GM10266 (cell line): ENCODE measurements around the gene TTLL6.
"Not testable (repeated sequence)": the region's sequence is repeated elsewhere in the genome, so short reads cannot be mapped to it uniquely, and the experiment has no call there.

ENCODE experiments used
- DNase-seq: peaks from one replicate; pipeline ENCODE4 v3.0.0; 2012; ENCODE audit errors: extremely low spot score
- TF ChIP-seq, protein P1 (sequence below): IDR thresholded peaks from 2 replicates; pipeline ENCODE4 v1.5.1; 2012; ENCODE audit warnings: mild to moderate bottlenecking, low read depth; ENCODE audit not compliant: control insufficient read depth, insufficient read depth; ENCODE audit errors: missing control alignments

TTLL6 gene

DNA sequence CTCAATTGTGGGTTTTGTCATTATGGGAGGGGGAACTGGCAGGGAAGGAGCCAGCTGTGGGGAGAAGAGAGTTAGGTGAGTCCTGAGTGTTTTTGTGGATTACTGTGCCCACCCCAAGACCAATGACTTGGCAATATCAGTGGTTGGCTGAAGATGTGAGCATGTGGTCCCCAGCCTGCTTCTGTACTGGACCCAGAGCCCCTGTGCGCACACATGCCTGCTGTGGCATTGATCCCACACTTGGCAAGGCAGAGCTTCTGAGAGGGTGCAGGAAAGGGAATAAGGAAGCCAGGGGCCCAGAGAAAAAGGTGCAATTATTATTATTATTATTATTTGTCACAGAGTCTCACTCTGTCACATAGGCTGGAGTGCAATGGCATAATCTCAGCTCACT is 96.0 kb downstream of the TTLL6 start:
- no peak for DNase-seq
- TF ChIP-seq, protein P1, sequence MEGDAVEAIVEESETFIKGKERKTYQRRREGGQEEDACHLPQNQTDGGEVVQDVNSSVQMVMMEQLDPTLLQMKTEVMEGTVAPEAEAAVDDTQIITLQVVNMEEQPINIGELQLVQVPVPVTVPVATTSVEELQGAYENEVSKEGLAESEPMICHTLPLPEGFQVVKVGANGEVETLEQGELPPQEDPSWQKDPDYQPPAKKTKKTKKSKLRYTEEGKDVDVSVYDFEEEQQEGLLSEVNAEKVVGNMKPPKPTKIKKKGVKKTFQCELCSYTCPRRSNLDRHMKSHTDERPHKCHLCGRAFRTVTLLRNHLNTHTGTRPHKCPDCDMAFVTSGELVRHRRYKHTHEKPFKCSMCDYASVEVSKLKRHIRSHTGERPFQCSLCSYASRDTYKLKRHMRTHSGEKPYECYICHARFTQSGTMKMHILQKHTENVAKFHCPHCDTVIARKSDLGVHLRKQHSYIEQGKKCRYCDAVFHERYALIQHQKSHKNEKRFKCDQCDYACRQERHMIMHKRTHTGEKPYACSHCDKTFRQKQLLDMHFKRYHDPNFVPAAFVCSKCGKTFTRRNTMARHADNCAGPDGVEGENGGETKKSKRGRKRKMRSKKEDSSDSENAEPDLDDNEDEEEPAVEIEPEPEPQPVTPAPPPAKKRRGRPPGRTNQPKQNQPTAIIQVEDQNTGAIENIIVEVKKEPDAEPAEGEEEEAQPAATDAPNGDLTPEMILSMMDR = no peak

GRCh38 chr17:48720266-48721008 is 96.6 kb downstream of the TTLL6 start:
- no peak for DNase-seq
- TF ChIP-seq, protein P1 = no peak

DNA sequence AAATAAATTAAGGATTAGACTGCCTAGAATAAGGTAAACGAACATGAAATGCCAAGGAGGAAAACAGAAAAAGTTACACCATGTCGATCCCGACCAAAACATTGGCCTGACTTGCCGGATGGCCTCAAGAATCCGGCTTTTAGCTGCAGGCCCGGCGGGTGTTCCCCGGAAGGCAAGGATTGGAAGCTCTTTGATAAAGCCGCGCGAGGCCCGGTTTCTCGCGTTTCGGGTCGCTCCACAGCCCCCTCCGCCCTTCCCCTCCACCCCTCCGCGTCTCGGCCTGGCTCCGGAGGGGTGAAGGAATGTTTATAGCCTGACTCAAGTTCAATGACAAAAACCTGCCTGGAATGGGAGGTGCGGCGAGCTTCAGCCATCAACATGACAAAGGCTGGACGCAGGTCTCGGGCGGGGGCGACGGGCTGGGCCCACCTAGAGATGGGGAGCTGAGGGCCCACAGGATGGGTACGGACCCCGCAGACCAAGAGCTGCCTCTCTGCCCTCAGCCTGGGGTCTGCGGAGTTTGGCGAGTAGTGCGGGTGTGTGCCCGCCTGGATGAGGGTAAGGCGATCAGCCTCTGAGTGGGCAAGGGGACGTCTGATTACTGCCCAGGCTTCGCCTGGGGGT is 97.3 kb downstream of the TTLL6 start:
- no peak for DNase-seq
- TF ChIP-seq, protein P1 = no peak

GRCh38 chr17:48718761-48719641 is 98.0 kb downstream of the TTLL6 start:
- no peak for DNase-seq
- TF ChIP-seq, protein P1 = no peak

DNA sequence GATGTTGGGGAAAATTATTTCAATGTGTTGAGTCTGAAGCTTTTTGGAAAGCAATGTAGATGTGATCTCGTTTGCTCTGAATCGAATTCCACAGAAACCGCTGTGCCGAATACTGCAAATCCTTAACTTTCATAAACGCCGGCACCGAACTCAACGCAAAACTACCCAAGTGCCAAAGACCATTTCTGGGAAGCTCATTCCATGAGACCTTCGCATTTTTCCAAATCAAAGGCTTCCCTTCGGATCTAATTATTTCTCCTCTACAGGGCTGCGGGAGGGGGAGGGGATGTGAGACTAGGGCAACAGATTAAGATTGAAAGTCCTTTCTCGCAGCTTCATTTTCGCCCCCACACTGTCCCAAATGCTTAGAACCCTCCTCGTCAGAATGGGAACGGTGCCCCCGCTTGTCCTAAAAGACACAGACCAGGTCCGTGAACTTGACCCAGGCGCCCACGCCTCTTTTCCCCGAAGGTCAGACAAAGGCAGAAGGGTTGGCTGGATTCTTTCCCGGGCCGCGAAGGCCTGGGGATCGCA is 98.7 kb downstream of the TTLL6 start:
- TF ChIP-seq, protein P1 = no peak
- DNase-seq = no peak

DNA sequence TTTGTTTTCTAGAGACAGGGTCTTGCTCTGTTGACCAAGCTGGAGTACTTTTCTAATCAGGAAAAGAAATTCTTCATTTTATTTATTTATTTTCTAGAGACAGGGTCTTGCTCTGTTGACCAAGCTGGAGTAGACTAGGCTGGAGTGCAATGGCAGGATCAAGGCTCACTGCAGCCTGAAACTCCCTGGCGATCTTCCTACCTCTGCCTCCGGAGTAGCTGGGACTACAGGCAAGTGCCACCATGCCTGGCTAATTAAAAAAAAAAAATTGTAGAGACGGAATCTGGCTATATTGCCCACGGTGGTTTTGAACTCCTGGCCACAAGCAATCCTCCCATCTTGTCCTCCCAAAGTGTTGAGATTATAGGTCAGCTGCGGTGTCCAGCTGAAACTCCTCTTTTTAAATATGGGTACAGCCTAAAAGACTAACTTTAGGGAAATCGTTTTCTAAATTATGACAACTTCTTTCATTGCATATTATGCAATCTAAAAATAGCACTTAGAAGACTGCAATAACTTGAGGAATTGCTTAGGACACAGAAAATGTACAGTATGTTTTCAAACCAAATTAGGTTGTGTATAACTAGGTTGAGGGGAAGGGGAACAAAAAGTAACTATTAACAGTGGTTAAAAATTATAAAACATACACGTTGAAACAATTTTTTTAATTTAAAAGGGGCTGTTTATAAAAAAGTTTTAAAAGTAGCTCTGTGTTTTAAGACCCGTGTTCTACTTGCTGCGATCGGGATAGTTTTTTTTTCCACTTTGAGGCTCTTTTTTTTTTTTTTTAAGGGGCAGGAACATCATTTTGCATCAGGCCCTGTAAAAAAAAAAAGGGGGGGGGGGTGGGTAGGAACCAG is 99.4 kb downstream of the TTLL6 start:
- no peak for DNase-seq

GRCh38 chr17:48716549-48716948 is 100.5 kb downstream of the TTLL6 start:
- not testable (repeated sequence) for DNase-seq

More for the DNA sequence above, 99.4 kb downstream of the TTLL6 start:
- TF ChIP-seq, protein P1 = no peak
